Panc1 (cell line): ENCODE measurements around the gene RAPGEF1.

Experiments used
- POLR2AphosphoS5 ChIP-seq: IDR thresholded peaks from 2 replicates; pipeline ENCODE4 v1.6.1; 2012; ENCODE audit warnings: mild to moderate bottlenecking, low read depth, low read length, moderate library complexity
- TCF7L2 ChIP-seq: IDR thresholded peaks from 2 replicates; pipeline ENCODE4 v1.6.1; 2011; ENCODE audit warnings: mild to moderate bottlenecking, low read depth, low read length, inconsistent platforms
- TF ChIP-seq, protein P1 (sequence below): fragments of 450-650 bp; IDR thresholded peaks from 2 replicates; pipeline ENCODE4 v1.5.1; 2017; ENCODE audit warnings: mild to moderate bottlenecking
- TF ChIP-seq, protein P2 (sequence below), 2 experiments: IDR thresholded peaks; 2 replicates each; pipeline ENCODE4 v1.6.1; 2011 to 2012; ENCODE audit warnings: low read depth in 2 of 2, control low read depth in 1 of 2, low read length in 1 of 2, mild to moderate bottlenecking in 1 of 2, moderate library complexity in 1 of 2; ENCODE audit not compliant: insufficient read depth in 1 of 2

DNA sequence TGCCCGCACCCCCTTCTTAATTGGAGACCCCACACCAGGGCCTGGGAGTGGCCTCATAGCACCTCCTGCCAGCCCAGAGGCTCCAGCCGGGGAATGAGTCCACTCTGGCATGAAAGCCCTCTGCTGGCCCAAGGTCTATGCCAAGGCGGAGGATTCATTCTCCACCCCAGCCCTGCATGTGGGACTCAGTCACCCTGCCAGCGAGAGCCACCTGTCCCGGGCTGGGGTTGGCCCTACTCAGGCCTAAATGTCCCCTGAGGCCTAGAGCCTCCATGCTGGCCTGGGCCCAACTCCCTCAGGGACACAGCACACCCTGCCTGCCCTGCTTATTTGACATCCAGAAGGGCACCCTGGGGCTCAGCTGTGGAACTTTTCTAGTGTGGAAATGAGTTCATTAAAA is 1.0 kb upstream of the RAPGEF1 start:
- TF ChIP-seq, protein P1, sequence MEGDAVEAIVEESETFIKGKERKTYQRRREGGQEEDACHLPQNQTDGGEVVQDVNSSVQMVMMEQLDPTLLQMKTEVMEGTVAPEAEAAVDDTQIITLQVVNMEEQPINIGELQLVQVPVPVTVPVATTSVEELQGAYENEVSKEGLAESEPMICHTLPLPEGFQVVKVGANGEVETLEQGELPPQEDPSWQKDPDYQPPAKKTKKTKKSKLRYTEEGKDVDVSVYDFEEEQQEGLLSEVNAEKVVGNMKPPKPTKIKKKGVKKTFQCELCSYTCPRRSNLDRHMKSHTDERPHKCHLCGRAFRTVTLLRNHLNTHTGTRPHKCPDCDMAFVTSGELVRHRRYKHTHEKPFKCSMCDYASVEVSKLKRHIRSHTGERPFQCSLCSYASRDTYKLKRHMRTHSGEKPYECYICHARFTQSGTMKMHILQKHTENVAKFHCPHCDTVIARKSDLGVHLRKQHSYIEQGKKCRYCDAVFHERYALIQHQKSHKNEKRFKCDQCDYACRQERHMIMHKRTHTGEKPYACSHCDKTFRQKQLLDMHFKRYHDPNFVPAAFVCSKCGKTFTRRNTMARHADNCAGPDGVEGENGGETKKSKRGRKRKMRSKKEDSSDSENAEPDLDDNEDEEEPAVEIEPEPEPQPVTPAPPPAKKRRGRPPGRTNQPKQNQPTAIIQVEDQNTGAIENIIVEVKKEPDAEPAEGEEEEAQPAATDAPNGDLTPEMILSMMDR: no peak
- TF ChIP-seq TCF7L2: no peak
- no peak for TF ChIP-seq POLR2AphosphoS5
- TF ChIP-seq, protein P2, sequence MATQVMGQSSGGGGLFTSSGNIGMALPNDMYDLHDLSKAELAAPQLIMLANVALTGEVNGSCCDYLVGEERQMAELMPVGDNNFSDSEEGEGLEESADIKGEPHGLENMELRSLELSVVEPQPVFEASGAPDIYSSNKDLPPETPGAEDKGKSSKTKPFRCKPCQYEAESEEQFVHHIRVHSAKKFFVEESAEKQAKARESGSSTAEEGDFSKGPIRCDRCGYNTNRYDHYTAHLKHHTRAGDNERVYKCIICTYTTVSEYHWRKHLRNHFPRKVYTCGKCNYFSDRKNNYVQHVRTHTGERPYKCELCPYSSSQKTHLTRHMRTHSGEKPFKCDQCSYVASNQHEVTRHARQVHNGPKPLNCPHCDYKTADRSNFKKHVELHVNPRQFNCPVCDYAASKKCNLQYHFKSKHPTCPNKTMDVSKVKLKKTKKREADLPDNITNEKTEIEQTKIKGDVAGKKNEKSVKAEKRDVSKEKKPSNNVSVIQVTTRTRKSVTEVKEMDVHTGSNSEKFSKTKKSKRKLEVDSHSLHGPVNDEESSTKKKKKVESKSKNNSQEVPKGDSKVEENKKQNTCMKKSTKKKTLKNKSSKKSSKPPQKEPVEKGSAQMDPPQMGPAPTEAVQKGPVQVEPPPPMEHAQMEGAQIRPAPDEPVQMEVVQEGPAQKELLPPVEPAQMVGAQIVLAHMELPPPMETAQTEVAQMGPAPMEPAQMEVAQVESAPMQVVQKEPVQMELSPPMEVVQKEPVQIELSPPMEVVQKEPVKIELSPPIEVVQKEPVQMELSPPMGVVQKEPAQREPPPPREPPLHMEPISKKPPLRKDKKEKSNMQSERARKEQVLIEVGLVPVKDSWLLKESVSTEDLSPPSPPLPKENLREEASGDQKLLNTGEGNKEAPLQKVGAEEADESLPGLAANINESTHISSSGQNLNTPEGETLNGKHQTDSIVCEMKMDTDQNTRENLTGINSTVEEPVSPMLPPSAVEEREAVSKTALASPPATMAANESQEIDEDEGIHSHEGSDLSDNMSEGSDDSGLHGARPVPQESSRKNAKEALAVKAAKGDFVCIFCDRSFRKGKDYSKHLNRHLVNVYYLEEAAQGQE (IDR thresholded peaks at IDR 0.05; ENCODE audit: insufficient read depth in 1 of 2, low read depth in 2 of 2, low read length in 1 of 2): no peak
